ENCODE results near the gene CABCOCO1. TPM values are rescaled to one million over a fixed set of nuclear protein-coding genes. Genes with fewer than 3 reads are reported as not detected.
"Not testable (repeated sequence)": the region's sequence is repeated elsewhere in the genome, so short reads cannot be mapped to it uniquely, and the experiment has no call there.

The CABCOCO1 gene
- total RNA-seq, 1 experiment from 2014 or later, result not detected

GRCh38 chr10:61735882-61736281 lies 73.2 kb downstream of the CABCOCO1 start:
- H3K36me3 Mint-ChIP-seq (ENCODE audit: insufficient read depth, unreplicated experiment), result no peaks in the 10 kb centered on the region
- no peaks in the 10 kb centered on the region for H3K36me3 ChIP-seq (ENCODE audit: control insufficient read depth, insufficient read depth, low read length)
- peaks cover 17% of the 10 kb centered on the region for H3K9me3 Mint-ChIP-seq (ENCODE audit: unreplicated experiment)
- DNase-seq, result no peak
- intact Hi-C loops (cut with micrococcal nuclease; ENCODE audit: unreplicated experiment), result no loop called here
- H3K27me3 Mint-ChIP-seq (ENCODE audit: insufficient read depth, unreplicated experiment), result peaks cover under 1% of the 10 kb centered on the region
- no TSS peak for BruUV-seq (replicated peaks)
- no peak overlapping the region for H3K4me3 Mint-ChIP-seq (ENCODE audit: unreplicated experiment)
- ChIA-PET CTCF (interaction anchor here (0.6 kb wide), 1 partner anchor 506 kb away, joined by 3 read pairs; no protein-coding TSS in a partner anchor), POLR2A (no interaction called here)
- no peaks in the 10 kb centered on the region for H3K27me3 ChIP-seq (replicated peaks; ENCODE audit: control insufficient read depth, insufficient read depth, low read length)
- H3K27ac Mint-ChIP-seq (ENCODE audit: unreplicated experiment), result no peak overlapping the region
- no peaks in the 10 kb centered on the region for H3K9me3 ChIP-seq
- peaks cover 3% of the 10 kb centered on the region for H3K4me1 Mint-ChIP-seq (ENCODE audit: low read depth, unreplicated experiment)
- TF ChIP-seq CTCF (IDR thresholded peaks at IDR 0.05; ENCODE audit: insufficient read depth in 1 of 2, low read depth in 1 of 2, low read length in 1 of 2, severe bottlenecking in 1 of 2, unreplicated experiment in 1 of 2), result no peak
- H3K4me3 ChIP-seq (ENCODE audit: low read depth, low read length), result no peak overlapping the region
- no peaks in the 10 kb centered on the region for H3K4me1 ChIP-seq

GRCh38 chr10:61737455-61737854 lies 74.7 kb downstream of the CABCOCO1 start:
- H3K4me3 Mint-ChIP-seq (ENCODE audit: unreplicated experiment); H3K36me3 ChIP-seq (ENCODE audit: control insufficient read depth, insufficient read depth, low read length); POLR2A ChIA-PET; H3K4me3 ChIP-seq (ENCODE audit: low read depth, low read length); H3K27me3 Mint-ChIP-seq (ENCODE audit: insufficient read depth, unreplicated experiment); H3K4me1 Mint-ChIP-seq (ENCODE audit: low read depth, unreplicated experiment); intact Hi-C loops (cut with micrococcal nuclease; ENCODE audit: unreplicated experiment); H3K9me3 ChIP-seq; H3K4me1 ChIP-seq; BruUV-seq (replicated peaks); H3K27me3 ChIP-seq (replicated peaks; ENCODE audit: control insufficient read depth, insufficient read depth, low read length); DNase-seq; H3K27ac Mint-ChIP-seq (ENCODE audit: unreplicated experiment); CTCF ChIA-PET; H3K36me3 Mint-ChIP-seq (ENCODE audit: insufficient read depth, unreplicated experiment): not testable (repeated sequence)
- H3K9me3 Mint-ChIP-seq (ENCODE audit: unreplicated experiment), result peaks cover 17% of the 10 kb centered on the region

GRCh38 chr10:61742812-61743211 lies 80.1 kb downstream of the CABCOCO1 start:
- no peaks in the 10 kb centered on the region for H3K9me3 ChIP-seq
- Mint-ChIP-seq H3K4me3 (ENCODE audit: unreplicated experiment) (no peak overlapping the region), H3K36me3 (ENCODE audit: insufficient read depth, unreplicated experiment) (no peaks in the 10 kb centered on the region), H3K4me1 (ENCODE audit: low read depth, unreplicated experiment) (peaks cover 7% of the 10 kb centered on the region), H3K27me3 (ENCODE audit: insufficient read depth, unreplicated experiment) (no peaks in the 10 kb centered on the region), H3K9me3 (ENCODE audit: unreplicated experiment) (peaks cover 20% of the 10 kb centered on the region), H3K27ac (ENCODE audit: unreplicated experiment) (no peak overlapping the region)
- DNase-seq, result no peak
- no peaks in the 10 kb centered on the region for H3K36me3 ChIP-seq (ENCODE audit: control insufficient read depth, insufficient read depth, low read length)
- no TSS peak for BruUV-seq (replicated peaks)
- ChIA-PET CTCF (no interaction called here), POLR2A (no interaction called here)
- H3K4me3 ChIP-seq (ENCODE audit: low read depth, low read length), result no peak overlapping the region
- peaks cover 26% of the 10 kb centered on the region for H3K4me1 ChIP-seq
- H3K27me3 ChIP-seq (replicated peaks; ENCODE audit: control insufficient read depth, insufficient read depth, low read length), result no peaks in the 10 kb centered on the region
- TF ChIP-seq CTCF (IDR thresholded peaks at IDR 0.05; ENCODE audit: insufficient read depth in 1 of 2, low read depth in 1 of 2, low read length in 1 of 2, severe bottlenecking in 1 of 2, unreplicated experiment in 1 of 2), result no peak
- intact Hi-C loops (cut with micrococcal nuclease; ENCODE audit: unreplicated experiment), result no loop called here

- H3K4me1 ChIP-seq, result peaks cover 36% of the 10 kb centered on the region
- H3K27me3 ChIP-seq (replicated peaks; ENCODE audit: control insufficient read depth, insufficient read depth, low read length), result no peaks in the 10 kb centered on the region
- intact Hi-C loops (cut with micrococcal nuclease; ENCODE audit: unreplicated experiment), result no loop called here
- Mint-ChIP-seq H3K27ac (ENCODE audit: unreplicated experiment) (no peak overlapping the region), H3K9me3 (ENCODE audit: unreplicated experiment) (peaks cover 20% of the 10 kb centered on the region), H3K4me1 (ENCODE audit: low read depth, unreplicated experiment) (peaks cover 17% of the 10 kb centered on the region), H3K4me3 (ENCODE audit: unreplicated experiment) (no peak overlapping the region), H3K36me3 (ENCODE audit: insufficient read depth, unreplicated experiment) (no peaks in the 10 kb centered on the region), H3K27me3 (ENCODE audit: insufficient read depth, unreplicated experiment) (no peaks in the 10 kb centered on the region)
- CTCF ChIA-PET, result no interaction called here
- H3K36me3 ChIP-seq (ENCODE audit: control insufficient read depth, insufficient read depth, low read length), result no peaks in the 10 kb centered on the region
- DNase-seq, result no peak
- POLR2A ChIA-PET, result no interaction called here
- H3K9me3 ChIP-seq, result no peaks in the 10 kb centered on the region
- peak; percentile 42 to 57 for TF ChIP-seq CTCF (IDR thresholded peaks at IDR 0.05; ENCODE audit: insufficient read depth in 1 of 2, low read depth in 1 of 2, low read length in 1 of 2, severe bottlenecking in 1 of 2, unreplicated experiment in 1 of 2)
- H3K4me3 ChIP-seq (ENCODE audit: low read depth, low read length), result no peak overlapping the region
- BruUV-seq (replicated peaks), result no TSS peak
Measured at GRCh38 chr10:61744469-61744868, 81.7 kb downstream of the CABCOCO1 start.
